Left lobe of liver (tissue), 2 donors: Measurements from ENCODE around the gene IDUA. TPM values are rescaled to one million over a fixed set of nuclear protein-coding genes. Genes with fewer than 3 reads are reported as not detected.
"Not testable (repeated sequence)": the region's sequence is repeated elsewhere in the genome, so short reads cannot be mapped to it uniquely, and the experiment has no call there.

Experiments
- ATAC-seq: fragments of 200-7000 bp; cut with Tn5 transposase; one replicate; pipeline ENCODE4 v1.9.1; 2020; ENCODE audit warnings: mild to moderate bottlenecking, moderate library complexity
- DNase-seq: peaks from one replicate; pipeline ENCODE4 v3.0.0-alpha.2; 2020; ENCODE audit warnings: low spot score
- total RNA-seq: library from RNA; stranded (reverse); gene quantifications from one replicate; pipeline ENCODE4 v1.2.1, GENCODE V29; 2021
- donor health status: DM: no; HTN: no; CAD: no; lungs with moderate emphysema.
- donor health status: DM: no; HTN: yes; CAD: no.

IDUA gene
- total RNA-seq, 1 donor from 2014 or later = 12.9 TPM

GRCh38 chr4:999240-999863 is 12.5 kb downstream of the IDUA start:
- ATAC-seq, DNase-seq: not testable (repeated sequence)

DNA sequence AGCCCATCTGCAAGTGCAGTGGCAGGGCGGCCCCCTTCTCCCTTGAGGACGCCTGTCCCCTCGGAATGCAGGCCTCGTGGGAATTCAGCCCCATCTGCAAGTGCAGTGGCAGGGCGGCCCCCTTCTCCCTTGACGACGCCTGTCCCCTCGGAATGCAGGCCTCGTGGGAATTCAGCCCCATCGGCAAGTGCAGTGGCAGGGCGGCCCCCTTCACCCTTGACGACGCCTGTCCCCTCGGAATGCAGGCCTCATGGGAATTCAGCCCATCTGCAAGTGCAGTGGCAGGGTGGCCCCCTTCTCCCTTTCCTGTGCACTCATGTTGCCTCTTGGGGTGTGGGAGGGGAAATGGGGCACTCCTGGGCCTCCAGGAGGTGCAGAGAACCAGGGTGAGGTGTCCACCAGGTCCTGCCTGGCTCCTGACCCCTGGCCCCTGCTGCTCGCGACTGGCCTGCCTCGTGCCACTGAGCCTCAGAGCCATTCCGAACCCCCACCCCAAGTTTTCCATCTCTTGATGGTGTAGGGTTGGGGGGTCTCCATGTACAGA is 13.1 kb downstream of the IDUA start:
- DNase-seq = no peak
- no peak for ATAC-seq

DNA sequence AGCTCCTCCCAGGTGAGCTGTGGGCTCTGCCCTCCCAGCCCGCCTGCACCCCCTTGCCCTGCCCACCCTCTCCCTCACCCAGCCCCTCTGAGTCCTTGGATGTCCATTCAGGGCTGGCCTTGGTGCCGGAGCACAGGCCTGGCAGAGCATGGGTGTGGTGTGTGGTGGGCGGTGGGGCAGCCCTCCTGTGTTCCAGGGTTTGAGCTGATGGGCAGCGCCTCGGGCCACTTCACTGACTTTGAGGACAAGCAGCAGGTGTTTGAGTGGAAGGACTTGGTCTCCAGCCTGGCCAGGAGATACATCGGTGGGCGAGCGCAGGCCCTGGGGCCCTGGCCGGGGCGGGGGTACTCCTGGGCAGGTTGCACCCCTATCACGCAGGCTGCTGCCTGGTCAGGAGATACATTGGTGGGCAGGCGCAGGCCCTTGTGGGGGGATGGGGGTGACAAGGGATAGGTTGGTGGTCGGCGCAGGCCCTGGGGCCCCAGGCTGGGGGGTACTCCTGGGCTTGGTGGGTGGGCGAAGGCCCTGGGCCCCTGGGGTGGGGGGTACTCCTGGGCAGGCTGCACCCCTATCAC is 13.9 kb downstream of the IDUA start:
- DNase-seq (no peak), ATAC-seq (no peak)

DNA sequence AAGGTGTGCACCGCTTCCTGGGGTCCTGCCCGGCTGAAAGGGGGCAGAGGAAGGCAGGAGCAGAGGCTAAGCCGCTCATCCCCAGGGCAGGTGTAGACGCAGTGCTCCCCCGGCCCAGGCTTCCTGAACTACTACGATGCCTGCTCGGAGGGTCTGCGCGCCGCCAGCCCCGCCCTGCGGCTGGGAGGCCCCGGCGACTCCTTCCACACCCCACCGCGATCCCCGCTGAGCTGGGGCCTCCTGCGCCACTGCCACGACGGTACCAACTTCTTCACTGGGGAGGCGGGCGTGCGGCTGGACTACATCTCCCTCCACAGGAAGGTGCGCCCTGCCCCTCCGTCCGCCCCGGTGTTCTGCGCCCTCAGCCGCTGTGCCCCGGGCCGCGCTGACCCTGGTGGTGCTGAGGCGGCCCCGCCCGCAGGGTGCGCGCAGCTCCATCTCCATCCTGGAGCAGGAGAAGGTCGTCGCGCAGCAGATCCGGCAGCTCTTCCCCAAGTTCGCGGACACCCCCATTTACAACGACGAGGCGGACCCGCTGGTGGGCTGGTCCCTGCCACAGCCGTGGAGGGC is 14.8 kb downstream of the IDUA start:
- ATAC-seq (no peak), DNase-seq (no peak)

- ATAC-seq (peak; percentile 66), DNase-seq (peak; percentile 73)
Observed at GRCh38 chr4:1002131-1002630, 15.3 kb downstream of the IDUA start.

DNA sequence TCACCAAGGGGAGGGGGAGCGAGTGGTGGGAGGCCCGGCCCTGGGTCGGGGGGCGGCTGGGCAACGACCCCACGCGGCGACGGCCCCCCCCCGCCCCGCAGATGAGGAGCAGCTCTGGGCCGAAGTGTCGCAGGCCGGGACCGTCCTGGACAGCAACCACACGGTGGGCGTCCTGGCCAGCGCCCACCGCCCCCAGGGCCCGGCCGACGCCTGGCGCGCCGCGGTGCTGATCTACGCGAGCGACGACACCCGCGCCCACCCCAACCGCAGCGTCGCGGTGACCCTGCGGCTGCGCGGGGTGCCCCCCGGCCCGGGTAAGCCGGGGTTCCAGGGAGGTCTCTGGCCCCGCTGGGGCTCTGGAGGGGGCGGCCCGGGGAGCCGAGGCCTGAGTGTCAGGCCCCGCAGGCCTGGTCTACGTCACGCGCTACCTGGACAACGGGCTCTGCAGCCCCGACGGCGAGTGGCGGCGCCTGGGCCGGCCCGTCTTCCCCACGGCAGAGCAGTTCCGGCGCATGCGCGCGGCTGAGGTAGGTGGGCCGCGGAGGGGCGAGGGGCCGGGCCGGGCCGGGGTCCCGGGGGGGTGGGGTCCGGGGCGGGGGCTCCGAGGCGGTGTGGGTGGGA is 15.9 kb downstream of the IDUA start:
- DNase-seq (no peak), ATAC-seq (no peak)

- ATAC-seq (no peak), DNase-seq (no peak)
Observed at GRCh38 chr4:1003271-1004070, 16.6 kb downstream of the IDUA start.

DNA sequence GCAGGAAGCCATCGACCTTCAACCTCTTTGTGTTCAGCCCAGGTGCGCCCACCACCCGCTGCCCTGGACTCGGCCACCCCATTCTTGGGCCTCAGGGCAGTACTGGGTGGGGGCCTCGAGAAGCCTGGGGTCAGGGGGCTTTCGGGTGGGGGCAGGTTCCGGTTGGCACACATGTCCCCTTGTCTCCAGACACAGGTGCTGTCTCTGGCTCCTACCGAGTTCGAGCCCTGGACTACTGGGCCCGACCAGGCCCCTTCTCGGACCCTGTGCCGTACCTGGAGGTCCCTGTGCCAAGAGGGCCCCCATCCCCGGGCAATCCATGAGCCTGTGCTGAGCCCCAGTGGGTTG is 17.2 kb downstream of the IDUA start:
- ATAC-seq = no peak
- DNase-seq = no peak

- ATAC-seq = no peak
- no peak for DNase-seq
Observed at GRCh38 chr4:1004557-1005485, 18.0 kb downstream of the IDUA start.

GRCh38 chr4:1006856-1007255 is 20.0 kb downstream of the IDUA start:
- ATAC-seq = no peak
- no peak for DNase-seq

DNA sequence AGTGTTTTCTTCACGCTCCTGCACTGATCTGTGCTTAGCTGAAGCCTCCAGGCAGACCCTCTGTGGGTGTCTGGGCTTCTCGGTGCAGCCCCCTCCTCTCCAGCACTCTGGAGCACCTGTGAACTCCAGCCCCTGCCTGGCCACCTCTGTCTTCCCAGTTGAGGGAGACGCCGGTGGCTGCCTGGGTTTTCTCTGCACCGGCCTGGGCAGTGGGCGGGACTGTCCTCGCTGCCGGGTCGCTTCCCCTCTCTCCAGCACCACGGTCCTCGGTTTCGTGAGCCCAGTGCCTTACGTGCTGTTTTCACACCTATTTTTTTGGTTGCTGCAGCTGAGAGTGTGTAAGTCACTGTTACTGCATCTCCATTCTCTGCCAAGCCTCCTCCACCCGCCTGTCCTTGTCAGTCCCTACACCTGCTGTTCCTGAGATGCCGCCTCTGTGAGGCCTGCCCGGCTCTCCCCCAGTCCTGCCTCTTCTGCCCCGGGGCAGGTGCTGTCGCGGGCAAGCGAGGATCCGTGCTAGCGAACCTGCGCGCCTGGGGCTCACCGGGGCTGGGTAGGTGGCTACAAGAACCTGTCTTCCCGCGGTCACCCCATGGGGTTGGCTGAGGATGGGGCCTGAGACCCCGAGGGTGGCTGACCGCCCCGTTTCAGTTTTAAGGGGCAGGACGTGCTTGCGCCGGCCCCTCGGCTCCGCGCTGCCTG is 22.1 kb downstream of the IDUA start:
- ATAC-seq = no peak

GRCh38 chr4:1009542-1010394 is 22.9 kb downstream of the IDUA start:
- ATAC-seq (peak; percentile 75), DNase-seq (peak; percentile 83)

More for the DNA sequence above, 22.1 kb downstream of the IDUA start:
- DNase-seq = no peak

DNA sequence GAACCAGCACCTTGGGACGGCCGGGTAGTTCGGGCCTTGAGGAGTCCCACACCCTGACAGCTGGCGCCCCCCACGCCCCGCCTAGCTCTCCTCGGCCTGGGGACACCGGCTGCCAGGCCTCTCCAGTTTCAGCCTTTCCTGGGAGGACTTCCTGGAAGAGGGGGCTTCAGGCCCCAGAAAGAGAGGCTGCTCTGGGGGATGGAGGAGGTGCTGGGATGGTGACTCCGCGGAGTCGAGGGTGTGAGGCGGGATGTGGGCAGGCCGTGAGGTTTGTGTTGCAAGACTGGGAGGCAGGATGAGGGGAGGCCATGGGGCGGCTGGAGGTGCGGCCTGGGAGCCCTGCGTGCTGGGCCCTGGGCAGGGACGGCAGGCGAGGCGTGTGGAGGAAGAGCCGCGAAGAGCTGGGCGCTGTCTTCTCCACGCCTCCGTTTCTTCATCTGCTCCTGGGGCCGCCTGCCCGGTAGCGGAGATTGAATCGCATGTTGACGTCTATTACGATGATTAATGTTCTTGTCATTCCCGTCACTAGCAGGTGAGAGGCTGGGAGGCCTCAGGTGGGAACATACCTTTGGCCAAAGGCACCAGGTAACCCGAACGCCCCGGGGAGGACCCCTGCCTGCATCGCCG is 23.7 kb downstream of the IDUA start:
- ATAC-seq (peak; percentile 55), DNase-seq (peak; percentile 79)

GRCh38 chr4:1011022-1011665 is 24.3 kb downstream of the IDUA start, which contains the start of gene FGFRL1:
FGFRL1 (plus strand) TSS chr4:1011626; CDS start chr4:1012486, 860 bp downstream.
- ATAC-seq (peak; percentile 60), DNase-seq (peak; percentile 94)

- ATAC-seq (no peak), DNase-seq (no peak)
Observed at GRCh38 chr4:1011666-1012033, 24.8 kb downstream of the IDUA start.

- ATAC-seq = peak; percentile 49
- DNase-seq = peak; percentile 84
Observed at GRCh38 chr4:1012034-1012739, 25.3 kb downstream of the IDUA start.
